Stimulated activated naive CD8-positive, alpha-beta T cell treated with anti-CD3 and anti-CD28 coated beads, Interleukin-15, Interleukin-2, amounts not matched to agents 100 U/mL and 50 U/mL, for 24 hours (primary cell): ENCODE data around the gene ISX.

Experiments
- ATAC-seq: fragments of 150-1000 bp; cut with Tn5 transposase; one replicate; pipeline ENCODE4 v1.10.0; 2021
- DNase-seq: peaks from one replicate; pipeline ENCODE4 v3.0.0; 2021

The ISX gene

DNA sequence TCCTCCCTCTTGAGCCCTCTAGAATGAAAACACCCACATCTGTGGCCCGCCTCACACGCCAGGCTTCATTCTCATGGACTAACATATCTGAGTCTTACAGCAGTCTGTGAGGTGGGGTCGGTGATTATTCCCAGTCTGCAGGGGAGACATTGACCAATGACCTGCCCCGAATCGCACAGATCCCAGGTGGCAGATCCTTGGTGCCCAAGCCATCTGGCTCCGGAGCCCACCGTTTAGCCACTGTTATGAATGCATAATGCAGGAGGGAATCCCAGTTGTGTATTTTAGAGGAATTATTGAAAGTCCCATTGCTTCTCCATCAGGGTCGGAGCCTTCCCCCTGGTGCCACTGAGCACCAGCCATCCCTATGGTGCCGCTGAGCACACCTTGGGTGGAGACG is 47.4 kb downstream of the ISX start:
- DNase-seq (no peak), ATAC-seq (no peak)

DNA sequence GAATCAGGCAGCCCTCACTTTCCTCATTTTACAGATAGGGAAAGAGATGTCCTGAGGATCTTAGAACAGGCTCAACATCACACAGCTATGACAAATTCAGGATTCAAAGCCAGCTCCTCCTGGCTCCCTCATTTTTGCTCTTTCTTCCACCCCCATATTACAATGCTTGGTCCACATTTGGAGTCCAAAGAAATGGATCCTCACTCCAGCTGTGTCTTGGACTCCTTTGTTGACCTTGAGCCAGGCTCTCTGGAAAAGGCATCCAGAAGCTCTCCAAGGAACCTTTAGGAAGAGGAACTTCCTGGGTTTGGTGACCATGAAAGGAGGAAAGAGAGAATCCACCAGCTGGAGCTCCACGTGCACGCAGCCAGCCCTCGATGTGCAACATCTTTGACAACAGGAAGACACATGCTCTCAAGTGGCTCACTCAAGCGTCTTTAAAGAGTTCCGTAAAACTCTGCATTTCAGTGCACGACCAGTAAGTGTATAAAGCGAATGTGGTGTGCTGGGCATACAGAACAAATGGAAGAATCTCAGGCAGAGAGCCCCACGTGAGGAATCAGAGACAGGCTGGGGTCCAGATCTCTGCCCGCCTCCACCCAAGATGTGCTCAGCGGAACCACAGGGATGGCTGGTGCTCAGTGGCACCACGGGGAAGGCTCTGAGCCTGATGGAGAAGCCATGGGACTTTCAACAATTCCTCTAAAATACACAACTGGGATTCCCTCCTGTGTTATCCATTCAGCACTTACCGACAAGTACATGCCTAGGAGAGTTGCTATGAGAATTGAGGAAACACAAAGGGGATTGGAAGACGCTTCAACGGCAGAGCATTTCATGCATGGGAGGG is 48.4 kb downstream of the ISX start:
- ATAC-seq (no peak), DNase-seq (no peak)

DNA sequence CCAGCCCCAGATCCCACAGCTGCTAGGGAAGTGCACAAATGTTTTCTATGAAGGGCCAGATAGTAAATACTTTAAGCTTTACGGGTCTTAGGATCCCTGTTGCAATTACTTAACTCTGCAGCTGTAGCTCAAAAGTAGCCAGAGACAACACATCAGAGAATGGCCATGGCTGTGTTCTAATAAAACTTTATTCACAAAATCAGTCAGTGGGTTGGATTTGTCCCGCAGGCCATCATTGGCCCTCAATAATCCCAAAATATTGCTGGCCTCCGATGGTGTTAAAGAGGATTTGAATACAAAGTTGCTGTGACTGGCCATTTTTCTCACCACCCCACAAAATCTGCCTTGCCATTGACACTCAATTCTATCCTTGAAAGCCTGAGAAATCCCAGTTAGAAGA is 49.6 kb downstream of the ISX start:
- no peak for ATAC-seq
- DNase-seq, result no peak

DNA sequence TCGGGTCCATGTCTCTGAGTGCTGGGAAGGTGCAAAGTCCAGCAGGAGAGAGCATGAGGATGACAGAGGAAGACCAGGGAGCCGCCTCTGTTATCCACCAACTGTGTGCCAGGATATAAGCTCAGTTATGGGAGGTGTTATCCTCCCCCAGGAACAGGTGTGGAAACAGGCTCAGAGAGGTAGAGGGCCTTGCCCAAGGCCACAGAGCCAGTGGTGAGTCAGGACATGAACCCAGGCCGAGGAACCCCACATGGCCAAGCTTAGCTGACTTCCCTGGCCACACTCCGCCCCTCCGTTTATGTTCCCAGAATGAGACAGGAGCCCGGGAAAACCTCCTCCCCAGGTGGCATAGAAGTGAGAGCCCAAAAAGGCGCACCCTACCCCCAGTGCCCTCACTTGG is 50.3 kb downstream of the ISX start:
- ATAC-seq (no peak), DNase-seq (no peak)

DNA sequence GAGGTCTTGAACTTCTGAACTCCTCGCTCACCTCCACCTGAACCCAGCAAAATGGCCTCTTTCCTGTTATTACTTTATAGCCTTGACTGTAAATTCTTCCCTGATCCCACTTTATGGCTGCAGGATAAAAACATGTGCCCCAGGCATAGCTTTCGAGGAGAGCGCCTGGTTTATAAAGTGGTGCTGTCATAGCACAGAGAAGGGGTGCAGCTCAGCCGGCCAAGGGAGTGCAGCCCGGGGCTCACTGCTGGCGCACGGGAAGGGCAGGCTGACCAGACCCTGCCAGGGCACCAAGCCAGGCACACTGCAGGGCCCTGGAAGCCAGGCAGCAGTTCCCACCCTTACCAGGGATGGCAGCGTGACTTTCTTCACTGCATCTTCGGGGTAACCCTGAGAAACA is 50.9 kb downstream of the ISX start:
- ATAC-seq (no peak), DNase-seq (no peak)

DNA sequence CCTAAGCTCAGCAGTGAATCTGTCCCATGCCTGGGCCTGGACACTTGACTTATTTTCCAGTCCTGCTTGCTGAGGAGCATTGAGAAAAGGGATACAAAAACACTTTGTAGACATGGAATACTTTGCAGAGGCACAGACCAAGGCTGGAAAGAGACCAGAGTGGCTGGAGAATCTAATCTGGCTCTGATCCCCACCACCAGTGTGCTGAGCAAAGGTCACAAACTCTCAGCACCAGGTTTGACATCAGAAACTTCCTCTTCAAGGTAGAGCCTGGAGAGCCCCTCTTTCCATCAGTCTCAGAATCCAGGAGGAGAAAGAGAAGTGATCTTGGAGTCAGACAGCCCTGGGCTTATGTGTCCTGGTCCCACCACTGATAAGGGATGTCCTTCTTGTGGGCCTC is 53.5 kb downstream of the ISX start:
- no peak for DNase-seq
- no peak for ATAC-seq

DNA sequence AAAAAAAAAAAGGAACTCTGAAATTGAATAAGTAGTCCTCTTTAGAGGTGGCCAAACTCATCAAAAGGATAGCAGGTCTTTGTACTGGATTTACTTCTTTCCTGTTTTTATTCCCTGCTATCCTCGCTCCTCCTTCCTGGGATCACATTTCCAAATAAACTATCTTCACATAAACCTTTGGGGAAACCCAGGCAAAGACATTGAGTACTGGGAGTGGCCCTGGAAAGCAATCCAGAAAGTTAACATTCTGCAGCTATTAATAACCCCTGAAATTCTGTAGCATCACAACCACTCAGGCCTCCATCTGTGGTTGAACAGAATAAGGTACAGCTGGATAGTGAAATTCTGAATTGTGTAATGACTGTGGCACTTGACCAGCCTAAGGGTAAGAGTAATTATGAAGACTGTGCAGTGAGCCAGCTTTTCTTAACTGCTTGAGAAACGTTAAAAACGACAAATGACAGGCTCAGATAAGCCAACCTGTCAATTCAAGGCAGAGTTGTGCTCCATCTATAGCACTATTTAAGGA is 58.8 kb downstream of the ISX start:
- DNase-seq, result no peak
- no peak for ATAC-seq

DNA sequence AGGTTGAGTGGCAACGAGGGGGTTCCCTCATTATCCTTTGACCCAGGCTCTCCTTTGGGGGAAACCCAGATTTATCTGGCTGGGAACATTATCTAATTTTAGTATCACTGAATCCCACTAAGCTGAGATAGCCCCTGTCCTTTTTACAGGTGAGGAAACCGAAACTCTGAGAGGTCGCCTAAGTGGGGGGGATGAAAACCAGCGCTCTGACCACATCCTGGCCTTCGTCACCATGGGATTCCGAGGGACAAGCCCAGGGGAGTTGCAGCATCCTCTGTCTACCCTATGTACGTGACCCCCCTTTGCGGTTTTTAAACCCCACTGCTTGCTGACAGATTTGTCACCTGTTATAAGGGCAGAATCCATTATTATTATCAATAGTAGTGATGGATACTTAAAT is 61.0 kb downstream of the ISX start:
- ATAC-seq (no peak), DNase-seq (no peak)

DNA sequence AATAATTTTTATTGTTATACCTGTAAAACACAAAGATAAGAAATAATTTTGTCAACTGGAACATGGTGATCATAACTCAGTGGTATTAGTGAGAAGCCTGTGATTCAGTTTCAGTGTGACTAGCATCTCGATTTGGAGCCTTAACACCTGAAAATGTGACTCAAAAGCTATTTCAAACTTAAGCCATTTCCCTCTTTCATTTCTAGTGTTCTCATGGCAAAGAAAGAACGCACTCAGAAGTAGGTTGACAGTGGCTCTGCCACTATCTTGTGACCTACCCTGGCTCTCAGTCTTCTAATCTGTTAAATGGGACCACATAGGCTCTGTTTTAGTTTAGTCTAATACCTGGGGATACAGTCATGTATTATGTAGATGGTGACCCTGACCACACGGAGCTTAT is 62.7 kb downstream of the ISX start:
- ATAC-seq (no peak), DNase-seq (no peak)

DNA sequence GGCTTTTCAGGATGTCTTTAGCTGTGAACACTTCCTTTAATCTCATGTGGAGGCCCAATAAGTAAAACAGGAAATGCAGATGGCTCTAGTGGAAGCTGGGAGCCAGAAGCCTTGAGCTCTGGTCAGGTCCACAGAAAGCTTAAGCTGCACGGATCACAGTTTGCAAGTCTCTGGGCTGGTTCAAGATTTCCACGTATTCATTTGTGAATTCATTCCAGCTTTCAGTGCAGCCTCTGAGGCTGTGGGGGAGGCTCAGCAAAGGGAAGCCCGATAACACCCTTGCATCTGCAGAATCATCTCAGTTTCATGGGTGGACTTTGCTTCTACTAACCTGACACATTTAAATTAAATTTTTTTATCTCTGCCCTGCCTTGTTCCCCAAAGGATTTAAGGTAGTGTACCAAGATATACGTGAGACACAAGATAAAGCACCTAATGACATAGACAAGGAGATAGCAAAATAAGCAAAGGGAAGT is 65.6 kb downstream of the ISX start:
- ATAC-seq (no peak), DNase-seq (no peak)

DNA sequence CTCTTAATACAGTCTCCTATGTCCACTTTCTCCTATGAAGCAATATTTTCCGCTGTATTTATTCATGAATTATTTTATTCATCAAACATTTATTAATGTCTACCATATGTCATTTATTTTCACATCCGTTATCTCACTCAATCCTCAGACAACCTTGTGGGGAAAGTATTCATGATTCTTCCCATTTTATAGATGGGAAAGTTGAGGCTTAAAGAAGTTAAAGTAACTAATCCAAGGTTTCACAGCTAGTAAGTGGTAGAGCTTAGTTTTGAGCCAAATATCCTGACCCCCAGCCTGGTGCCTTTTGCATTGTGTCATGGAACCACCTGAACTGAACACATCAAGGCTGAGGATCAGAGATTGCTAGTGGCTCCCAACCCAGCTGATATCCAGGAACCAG is 66.6 kb downstream of the ISX start:
- ATAC-seq, result no peak
- no peak for DNase-seq

DNA sequence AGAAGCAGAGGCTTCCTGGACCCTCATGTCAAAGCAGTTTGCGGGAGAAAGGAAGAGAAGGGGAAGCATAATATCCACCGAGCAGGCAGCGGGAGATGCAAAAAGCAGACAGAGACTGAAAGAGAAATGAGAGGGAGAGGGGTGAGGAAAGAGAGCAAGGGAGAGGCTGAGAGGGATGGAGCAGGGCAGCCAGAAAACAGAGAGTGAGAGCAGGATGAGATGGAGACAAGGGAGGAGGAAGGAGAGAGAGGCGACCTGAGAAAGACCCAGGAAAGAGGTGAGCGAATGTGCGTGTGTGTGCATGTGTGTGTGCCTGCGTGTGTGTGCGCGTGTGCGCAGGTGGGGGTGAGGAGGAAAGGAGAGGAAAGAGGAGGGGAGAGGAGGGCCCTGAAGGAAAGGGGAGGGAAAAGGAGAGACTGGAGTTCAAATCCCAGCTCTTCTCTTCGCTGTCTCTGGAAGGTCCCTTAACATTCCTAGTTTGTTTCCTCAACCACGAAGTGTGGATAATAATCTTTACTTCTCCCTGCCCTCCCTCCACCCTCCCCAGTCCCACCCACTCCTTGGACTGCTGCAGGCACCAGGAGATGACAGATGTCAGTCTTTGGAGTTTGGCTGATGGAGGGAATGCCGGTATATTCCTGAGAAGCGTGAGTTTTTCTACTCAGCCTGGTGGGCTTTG is 67.9 kb downstream of the ISX start:
- ATAC-seq (no peak), DNase-seq (no peak)

DNA sequence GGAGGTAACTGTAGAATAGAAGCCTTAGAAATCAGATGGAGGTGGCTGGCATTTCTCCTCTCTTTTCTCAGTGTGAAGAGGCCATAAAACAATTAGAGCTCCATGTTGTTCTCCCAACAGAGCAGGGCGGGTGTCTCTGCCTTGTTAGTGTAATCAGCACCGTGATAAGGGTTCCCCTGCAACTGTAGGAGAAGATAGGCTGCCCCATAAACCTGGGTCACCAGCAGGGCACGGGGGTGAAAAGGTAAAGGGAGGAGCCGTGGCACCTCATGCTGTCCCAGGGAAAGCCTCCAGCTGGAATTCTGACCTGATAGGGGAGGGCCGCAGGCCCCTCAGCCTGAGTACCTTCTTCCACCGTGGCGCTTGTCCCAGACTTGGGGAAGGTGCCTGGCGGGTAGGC is 68.7 kb downstream of the ISX start:
- DNase-seq (no peak), ATAC-seq (no peak)

DNA sequence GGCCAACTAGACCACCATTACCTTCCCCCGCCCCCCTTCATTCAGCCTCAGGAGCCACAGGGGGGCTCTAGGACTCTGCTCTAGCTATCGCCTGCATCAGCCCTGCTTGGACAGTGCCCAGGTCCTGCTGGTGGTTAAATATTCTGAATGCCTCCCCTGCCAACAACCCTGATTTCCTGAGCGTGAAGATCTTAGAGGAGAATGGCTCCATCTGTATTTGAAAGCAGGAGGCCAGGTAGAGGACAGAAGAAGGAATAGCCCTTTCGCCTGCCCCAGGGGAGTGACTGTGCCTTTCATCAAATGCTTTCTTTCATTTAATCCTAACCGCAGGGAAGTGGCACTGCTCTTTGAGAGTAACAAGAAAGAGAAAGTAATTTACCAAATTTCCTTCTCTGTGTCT is 69.2 kb downstream of the ISX start:
- no peak for ATAC-seq

More for the DNA sequence above, 69.2 kb downstream of the ISX start:
- DNase-seq, result no peak
